SJCRH30 (cell line): ENCODE results near the gene KRT71. TPM values are rescaled to one million over a fixed set of nuclear protein-coding genes. Genes with fewer than 3 reads are reported as not detected.

Source experiments
- DNase-seq, 2 experiments: peaks; one replicate each; pipeline ENCODE4 v3.0.0-alpha.2; 2015 to 2020
- H3K27ac ChIP-seq: fragments of 250-450 bp; sonication (Bioruptor Pico); 2 replicates; pipeline ENCODE4 v1.5.1; 2020; ENCODE audit warnings: mild to moderate bottlenecking, moderate library complexity
- H3K27me3 ChIP-seq: fragments of 250-450 bp; sonication (Bioruptor Pico); 2 replicates; pipeline ENCODE4 v1.5.1; 2020; ENCODE audit warnings: mild to moderate bottlenecking, moderate library complexity
- H3K36me3 ChIP-seq: fragments of 250-450 bp; sonication (Bioruptor Pico); 2 replicates; pipeline ENCODE4 v1.5.1; 2020; ENCODE audit warnings: mild to moderate bottlenecking, moderate library complexity
- H3K4me1 ChIP-seq: fragments of 250-450 bp; sonication (Bioruptor Pico); 2 replicates; pipeline ENCODE4 v1.5.1; 2020; ENCODE audit warnings: mild to moderate bottlenecking, moderate library complexity
- H3K4me3 ChIP-seq: fragments of 250-450 bp; sonication (Bioruptor Pico); 2 replicates; pipeline ENCODE4 v1.5.1; 2020; ENCODE audit warnings: mild to moderate bottlenecking, moderate library complexity
- H3K9me3 ChIP-seq: fragments of 250-450 bp; sonication (Bioruptor Pico); replicated peaks from 2 replicates; pipeline ENCODE4 v1.5.1; 2020; ENCODE audit warnings: mild to moderate bottlenecking, moderate library complexity
- total RNA-seq: library from RNA; depleted of rRNA; stranded (reverse); fragments of >200 nt; shearing (Covaris generic); gene quantifications from 2 replicates; pipeline ENCODE4 v1.2.3, GENCODE V29; 2014

KRT71 gene
- total RNA-seq, 1 experiment from 2014 or later = not detected

DNA sequence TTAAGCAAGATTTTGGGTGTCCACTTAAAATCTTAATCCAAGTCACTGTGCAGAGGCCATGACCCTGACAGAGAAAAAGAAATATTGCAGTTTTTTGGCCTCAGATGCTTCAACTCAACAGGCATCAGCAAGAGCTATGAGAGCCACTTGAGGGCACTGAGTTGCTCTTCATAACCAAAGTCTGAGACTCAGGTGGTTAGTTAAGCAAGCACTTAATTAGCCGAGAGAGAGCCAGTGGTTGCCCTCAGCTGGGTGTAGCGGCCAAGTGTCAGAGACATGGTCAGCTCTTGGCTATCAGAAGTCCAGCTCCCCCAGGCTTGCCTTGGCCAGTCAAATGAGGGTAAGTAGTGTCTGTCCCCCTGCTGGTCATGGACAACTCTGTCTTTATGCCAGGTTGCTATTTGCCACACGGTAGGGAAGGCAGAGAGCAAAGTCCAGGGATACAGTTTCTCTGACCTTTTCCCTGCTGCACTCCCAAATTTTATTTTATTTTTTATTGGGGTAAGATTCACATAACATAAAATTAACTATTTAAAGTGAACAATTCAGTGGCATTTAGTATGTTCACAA, 9.0 kb upstream of the KRT71 start:
- no peaks in the 10 kb centered on the region for H3K36me3 ChIP-seq
- H3K27me3 ChIP-seq = no peaks in the 10 kb centered on the region; the same call in 1 of the 2 replicates
- H3K4me1 ChIP-seq = no peaks in the 10 kb centered on the region
- H3K27ac ChIP-seq = no peak overlapping the region
- H3K9me3 ChIP-seq = no peaks in the 10 kb centered on the region
- DNase-seq = peak in 1 of 2 experiments; percentile 6
- no peak overlapping the region for H3K4me3 ChIP-seq

GRCh38 chr12:52559979-52560378, 7.0 kb upstream of the KRT71 start:
- DNase-seq = no peak

DNA sequence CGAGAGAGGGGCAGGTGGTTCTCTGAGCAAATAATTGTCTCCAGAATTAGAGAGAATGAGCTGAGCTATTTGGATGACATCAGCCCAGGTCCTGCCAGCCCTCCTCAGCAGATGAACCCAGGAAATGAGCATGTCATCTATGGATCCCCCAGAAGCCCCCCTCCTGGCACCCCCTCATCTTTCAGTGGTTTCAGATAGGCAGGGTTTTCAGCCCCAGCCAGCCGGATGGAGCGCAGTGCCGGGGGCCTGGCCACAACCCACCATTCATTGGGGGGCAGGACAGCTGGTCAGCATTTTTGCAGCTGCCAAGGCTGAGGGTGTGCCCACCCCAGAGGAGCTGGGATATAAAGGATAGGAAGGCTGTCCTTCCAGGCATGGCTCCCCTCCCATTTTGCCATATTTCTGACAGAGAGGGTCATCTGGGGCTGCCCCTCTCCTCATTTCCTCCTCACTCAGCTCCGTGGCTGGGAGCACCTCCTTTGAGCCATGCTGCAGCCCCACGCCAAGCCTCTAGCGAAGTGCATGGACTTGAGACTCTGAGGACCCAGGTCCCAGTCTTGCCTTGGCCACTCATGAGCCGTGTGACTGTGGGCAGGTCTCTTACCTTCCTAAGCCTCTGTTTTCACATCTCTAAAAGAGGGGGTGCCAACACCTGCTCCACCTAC, 6.0 kb upstream of the KRT71 start:
- Histone ChIP-seq H3K4me3 (no peak overlapping the region), H3K36me3 (no peaks in the 10 kb centered on the region), H3K27me3 (peaks cover 4% of the 10 kb centered on the region; the same call in 1 of the 2 replicates), H3K27ac (no peak overlapping the region), H3K4me1 (no peaks in the 10 kb centered on the region), H3K9me3 (no peaks in the 10 kb centered on the region)
- DNase-seq = no peak

More at GRCh38 chr12:52559979-52560378, 7.0 kb upstream of the KRT71 start:
- Histone ChIP-seq H3K4me1 (no peaks in the 10 kb centered on the region), H3K9me3 (no peaks in the 10 kb centered on the region), H3K36me3 (no peaks in the 10 kb centered on the region), H3K4me3 (no peak overlapping the region), H3K27ac (no peak overlapping the region), H3K27me3 (no peaks in the 10 kb centered on the region; the same call in 1 of the 2 replicates)

- no peak overlapping the region for H3K4me3 ChIP-seq
- peaks cover 8% of the 10 kb centered on the region; the same call in 1 of the 2 replicates for H3K27me3 ChIP-seq
- no peaks in the 10 kb centered on the region for H3K36me3 ChIP-seq
- H3K4me1 ChIP-seq = no peaks in the 10 kb centered on the region
- H3K9me3 ChIP-seq = no peaks in the 10 kb centered on the region
- DNase-seq = no peak
- H3K27ac ChIP-seq = no peak overlapping the region
These were observed 4.5 kb upstream of the KRT71 start for GRCh38 chr12:52557476-52557875.

- H3K36me3 ChIP-seq = no peaks in the 10 kb centered on the region
- no peaks in the 10 kb centered on the region for H3K9me3 ChIP-seq
- no peak overlapping the region for H3K27ac ChIP-seq
- H3K4me1 ChIP-seq = no peaks in the 10 kb centered on the region
- DNase-seq = no peak
- no peak overlapping the region for H3K4me3 ChIP-seq
- peaks cover 11% of the 10 kb centered on the region; the same call in 1 of the 2 replicates for H3K27me3 ChIP-seq
These were observed 2.6 kb upstream of the KRT71 start for GRCh38 chr12:52555577-52555976.

- DNase-seq = no peak
- Histone ChIP-seq H3K4me1 (no peaks in the 10 kb centered on the region), H3K27ac (no peak overlapping the region), H3K9me3 (no peaks in the 10 kb centered on the region), H3K27me3 (peaks cover 13% of the 10 kb centered on the region; the same call in 1 of the 2 replicates), H3K36me3 (no peaks in the 10 kb centered on the region), H3K4me3 (no peak overlapping the region)
These were observed 890 bp downstream of the KRT71 start for GRCh38 chr12:52552055-52552454.

- no peaks in the 10 kb centered on the region for H3K9me3 ChIP-seq
- H3K27ac ChIP-seq = no peak overlapping the region
- H3K4me3 ChIP-seq = no peak overlapping the region
- no peak for DNase-seq
- H3K36me3 ChIP-seq = no peaks in the 10 kb centered on the region
- H3K27me3 ChIP-seq = peaks cover 13% of the 10 kb centered on the region; the same call in 1 of the 2 replicates
- H3K4me1 ChIP-seq = no peaks in the 10 kb centered on the region
These were observed 1.6 kb downstream of the KRT71 start for GRCh38 chr12:52551216-52551865.

- Histone ChIP-seq H3K27me3 (0 out of 2 replicates have a peak, but pooled peaks cover 9% of the 10 kb centered on the region), H3K36me3 (no peaks in the 10 kb centered on the region), H3K4me1 (no peaks in the 10 kb centered on the region), H3K27ac (no peak overlapping the region), H3K4me3 (no peak overlapping the region), H3K9me3 (no peaks in the 10 kb centered on the region)
- no peak for DNase-seq
These were observed 6.8 kb downstream of the KRT71 start for GRCh38 chr12:52546126-52546525.

DNA sequence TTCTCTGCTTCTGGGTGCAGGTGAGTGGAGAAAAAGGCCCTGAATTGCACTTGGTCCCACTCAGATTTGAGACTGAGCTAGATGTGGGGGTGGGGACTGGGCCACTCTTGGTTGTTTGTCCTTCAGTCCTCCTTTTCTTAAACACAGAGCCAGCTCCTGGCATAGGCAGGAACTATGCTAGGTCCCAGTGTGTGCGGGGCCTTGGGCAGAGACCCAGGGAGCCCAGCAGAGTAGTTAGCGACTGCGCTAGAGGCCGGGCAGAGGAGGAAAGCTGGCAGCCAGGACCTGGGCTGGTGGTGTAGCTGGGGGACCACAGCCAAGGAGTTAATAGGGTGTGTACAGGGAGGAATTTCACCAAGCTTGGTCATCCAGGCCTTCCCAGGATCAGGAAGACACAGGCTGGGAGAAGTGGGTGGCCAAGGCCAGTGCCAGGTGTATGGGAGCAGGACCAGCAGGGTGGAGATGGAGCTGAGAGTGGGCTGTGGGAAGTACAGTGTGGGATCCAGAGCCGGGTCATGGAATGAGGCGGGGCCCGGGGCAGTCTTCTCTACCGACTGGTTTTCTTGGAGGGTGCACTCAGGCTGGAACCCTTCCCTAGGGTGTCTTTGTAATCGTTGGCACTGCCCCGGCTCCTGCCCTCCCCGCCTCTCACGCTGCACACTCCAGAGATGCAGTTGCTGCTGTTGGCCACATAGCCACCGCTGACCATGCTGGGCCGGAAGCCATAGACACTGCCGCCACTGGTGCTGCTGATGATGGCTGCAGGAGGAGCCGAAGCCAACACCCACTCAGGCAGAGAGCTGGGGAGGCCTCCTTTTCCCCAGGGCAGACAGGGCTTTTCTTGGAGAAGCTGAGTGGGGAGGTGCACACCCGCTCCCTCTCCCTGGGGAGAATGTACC, 8.7 kb downstream of the KRT71 start:
- Histone ChIP-seq H3K4me1 (no peaks in the 10 kb centered on the region), H3K36me3 (no peaks in the 10 kb centered on the region), H3K9me3 (no peaks in the 10 kb centered on the region), H3K4me3 (no peak overlapping the region), H3K27ac (no peak overlapping the region), H3K27me3 (0 out of 2 replicates have a peak, but pooled peaks cover 4% of the 10 kb centered on the region)
- DNase-seq = no peak

DNA sequence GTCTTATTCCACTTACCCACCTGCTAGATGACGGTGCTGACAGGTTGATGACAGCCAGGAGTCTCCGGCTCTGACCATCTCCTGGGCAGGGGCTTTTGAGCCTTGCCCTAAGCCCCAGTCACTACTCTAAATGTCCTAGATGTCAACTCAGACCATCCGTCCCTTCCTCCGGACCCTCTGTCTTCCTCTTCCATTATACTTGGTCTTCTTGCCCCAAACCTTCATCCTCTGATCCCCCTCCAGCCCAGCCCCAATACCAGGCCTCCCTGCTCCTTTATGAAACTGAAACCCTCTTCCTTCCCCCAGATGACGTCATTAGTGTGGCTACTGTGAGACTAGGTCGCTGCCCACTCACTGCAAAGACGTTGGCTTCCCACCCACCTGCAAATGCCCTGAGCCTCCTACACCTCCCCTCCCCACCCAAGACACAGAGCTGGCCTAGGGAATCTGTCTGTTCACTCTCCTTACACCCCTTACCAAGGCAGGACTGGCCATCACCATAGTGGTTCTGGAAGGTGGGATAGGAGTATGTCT, 10.1 kb downstream of the KRT71 start:
- Histone ChIP-seq H3K4me3 (no peak overlapping the region), H3K36me3 (no peaks in the 10 kb centered on the region), H3K4me1 (peaks cover 4% of the 10 kb centered on the region; the same call in 1 of the 2 replicates), H3K9me3 (no peaks in the 10 kb centered on the region), H3K27me3 (0 out of 2 replicates have a peak, but pooled peaks cover 4% of the 10 kb centered on the region), H3K27ac (no peak overlapping the region)
- DNase-seq = no peak

GRCh38 chr12:52542157-52542556, 10.8 kb downstream of the KRT71 start:
- Histone ChIP-seq H3K4me3 (no peak overlapping the region), H3K9me3 (no peaks in the 10 kb centered on the region), H3K36me3 (no peaks in the 10 kb centered on the region), H3K27ac (no peak overlapping the region), H3K27me3 (0 out of 2 replicates have a peak, but pooled peaks cover 4% of the 10 kb centered on the region), H3K4me1 (peaks cover 4% of the 10 kb centered on the region; the same call in 1 of the 2 replicates)
- no peak for DNase-seq

- Histone ChIP-seq H3K9me3 (no peaks in the 10 kb centered on the region), H3K4me1 (peaks cover 4% of the 10 kb centered on the region; the same call in 1 of the 2 replicates), H3K27ac (no peak overlapping the region), H3K4me3 (no peak overlapping the region), H3K27me3 (0 out of 2 replicates have a peak, but pooled peaks cover 4% of the 10 kb centered on the region), H3K36me3 (no peaks in the 10 kb centered on the region)
- DNase-seq = no peak
These were observed 11.2 kb downstream of the KRT71 start for GRCh38 chr12:52541709-52542108.

- no peaks in the 10 kb centered on the region for H3K9me3 ChIP-seq
- H3K36me3 ChIP-seq = no peaks in the 10 kb centered on the region
- H3K4me1 ChIP-seq = peaks cover 4% of the 10 kb centered on the region; the same call in 1 of the 2 replicates
- H3K27me3 ChIP-seq = 0 out of 2 replicates have a peak, but pooled peaks cover 4% of the 10 kb centered on the region
- H3K27ac ChIP-seq = no peak overlapping the region
- H3K4me3 ChIP-seq = no peak overlapping the region
- no peak for DNase-seq
These were observed 12.4 kb downstream of the KRT71 start for GRCh38 chr12:52540531-52540930.

GRCh38 chr12:52539821-52540173, 13.1 kb downstream of the KRT71 start:
- Histone ChIP-seq H3K27me3 (no peaks in the 10 kb centered on the region), H3K36me3 (no peaks in the 10 kb centered on the region), H3K27ac (no peak overlapping the region), H3K4me3 (no peak overlapping the region), H3K4me1 (peaks cover 4% of the 10 kb centered on the region; the same call in 1 of the 2 replicates), H3K9me3 (no peaks in the 10 kb centered on the region)
- no peak for DNase-seq
